Loucy (cell line): ENCODE data around the gene ALDH1A2.

Source experiments
- H2AFZ ChIP-seq: fragments of 200-600 bp; sonication (generic); 2 replicates; pipeline ENCODE4 v1.6.0; 2016; ENCODE audit warnings: antibody characterized with exemption, mild to moderate bottlenecking, low read length, moderate library complexity
- H3F3A ChIP-seq: fragments of 200-600 bp; 2 replicates; pipeline ENCODE4 v1.6.0; 2016; ENCODE audit warnings: antibody characterized with exemption, low read depth, mild to moderate bottlenecking
- H3K27me3 ChIP-seq: fragments of 200-600 bp; sonication (generic); 2 replicates; pipeline ENCODE4 v1.6.1; 2014; ENCODE audit warnings: low read length, mild to moderate bottlenecking; ENCODE audit not compliant: insufficient read depth, poor library complexity, severe bottlenecking
- H3K36me3 ChIP-seq: fragments of 200-600 bp; sonication (generic); 2 replicates; pipeline ENCODE4 v1.6.1; 2016; ENCODE audit warnings: low read length; ENCODE audit not compliant: insufficient read depth
- H3K4me1 ChIP-seq: fragments of 200-600 bp; sonication (generic); 2 replicates; pipeline ENCODE4 v1.5.1; 2014; ENCODE audit warnings: low read length, mild to moderate bottlenecking; ENCODE audit not compliant: insufficient read depth, poor library complexity, severe bottlenecking
- H3K4me2 ChIP-seq: fragments of 200-600 bp; sonication (generic); 2 replicates; pipeline ENCODE4 v1.6.0; 2014; ENCODE audit warnings: antibody characterized with exemption, low read length, low read depth, mild to moderate bottlenecking; ENCODE audit not compliant: poor library complexity, severe bottlenecking
- H3K4me3 ChIP-seq: fragments of 200-600 bp; sonication (generic); 2 replicates; pipeline ENCODE4 v1.5.1; 2014; ENCODE audit warnings: low read length, mild to moderate bottlenecking, mixed read lengths; ENCODE audit not compliant: poor library complexity, severe bottlenecking
- H3K79me2 ChIP-seq: fragments of 200-600 bp; sonication (generic); 2 replicates; pipeline ENCODE4 v1.6.1; 2014; ENCODE audit warnings: low read length; ENCODE audit not compliant: insufficient read depth
- H3K9ac ChIP-seq: fragments of 200-600 bp; sonication (generic); 2 replicates; pipeline ENCODE4 v1.6.0; 2014; ENCODE audit warnings: mild to moderate bottlenecking, low read depth, low read length, moderate library complexity; ENCODE audit not compliant: poor library complexity, severe bottlenecking
- H3K9me2 ChIP-seq: fragments of 200-600 bp; sonication (generic); replicated peaks from 2 replicates; pipeline ENCODE4 v1.6.1; 2016; ENCODE audit warnings: low read depth, low read length, mixed read lengths
- H3K9me3 ChIP-seq: fragments of 200-600 bp; sonication (generic); 2 replicates; pipeline ENCODE4 v1.6.1; 2014; ENCODE audit warnings: mild to moderate bottlenecking, antibody characterized with exemption, low read length, low read depth; ENCODE audit not compliant: insufficient read depth
- H4K20me1 ChIP-seq: fragments of 200-600 bp; sonication (generic); 2 replicates; pipeline ENCODE4 v1.6.0; 2014; ENCODE audit warnings: antibody characterized with exemption, low read length, mild to moderate bottlenecking; ENCODE audit not compliant: insufficient read depth, poor library complexity, severe bottlenecking
- CTCF ChIP-seq: fragments of 200-600 bp; sonication (generic); conservative IDR thresholded peaks from 2 replicates; pipeline ENCODE4 v1.5.1; 2014; ENCODE audit warnings: mild to moderate bottlenecking, antibody characterized with exemption, low read length
- EZH2phosphoT487 ChIP-seq: fragments of 200-600 bp; IDR thresholded peaks from 2 replicates; pipeline ENCODE4 v1.6.1; 2018; ENCODE audit warnings: antibody characterized with exemption, mild to moderate bottlenecking, moderate library complexity, borderline replicate concordance

Gene ALDH1A2

GRCh38 chr15:57925650-57926049, 139.9 kb downstream of the ALDH1A2 start:
- TF ChIP-seq EZH2phosphoT487 (no peak), CTCF (no peak)
- Histone ChIP-seq H3K9me2 (no peaks in the 10 kb centered on the region), H3K4me1 (no peaks in the 10 kb centered on the region), H4K20me1 (no peaks in the 10 kb centered on the region), H3K9me3 (no peaks in the 10 kb centered on the region), H3K4me3 (no peak overlapping the region), H3K27me3 (no peaks in the 10 kb centered on the region), H3K9ac (no peak overlapping the region), H2AFZ (no peak overlapping the region), H3F3A (no peaks in the 10 kb centered on the region), H3K4me2 (no peak overlapping the region), H3K79me2 (no peaks in the 10 kb centered on the region), H3K36me3 (no peaks in the 10 kb centered on the region)

- Histone ChIP-seq H3K4me3 (no peak overlapping the region), H3K36me3 (no peaks in the 10 kb centered on the region), H3K9me2 (no peaks in the 10 kb centered on the region), H3K9me3 (no peaks in the 10 kb centered on the region), H3K4me1 (no peaks in the 10 kb centered on the region), H2AFZ (no peak overlapping the region), H3K79me2 (no peaks in the 10 kb centered on the region), H3F3A (no peaks in the 10 kb centered on the region), H3K27me3 (no peaks in the 10 kb centered on the region), H3K9ac (no peak overlapping the region), H3K4me2 (no peak overlapping the region), H4K20me1 (no peaks in the 10 kb centered on the region)
- TF ChIP-seq CTCF (no peak), EZH2phosphoT487 (no peak)
Observed at GRCh38 chr15:57924598-57924997, 140.9 kb downstream of the ALDH1A2 start.

- no peaks in the 10 kb centered on the region for H3K9me3 ChIP-seq
Observed at GRCh38 chr15:57923750-57924149, 141.8 kb downstream of the ALDH1A2 start.

More at GRCh38 chr15:57923750-57924149, 141.8 kb downstream of the ALDH1A2 start:
- Histone ChIP-seq H3K9me2 (no peaks in the 10 kb centered on the region), H3K36me3 (no peaks in the 10 kb centered on the region), H3K79me2 (no peaks in the 10 kb centered on the region), H3K4me1 (no peaks in the 10 kb centered on the region), H3K9ac (no peak overlapping the region), H3K4me3 (no peak overlapping the region), H3K27me3 (no peaks in the 10 kb centered on the region), H2AFZ (no peak overlapping the region), H3K4me2 (no peak overlapping the region), H4K20me1 (no peaks in the 10 kb centered on the region), H3F3A (no peaks in the 10 kb centered on the region)
- TF ChIP-seq EZH2phosphoT487 = no peak
- TF ChIP-seq CTCF = no peak
